Stimulated activated CD8-positive, alpha-beta memory T cell treated with anti-CD3 and anti-CD28 coated beads, Interleukin-15, amount 100 ng/mL, for 1 hour (primary cell): ENCODE data around the gene ZDHHC14.

Experiments
- DNase-seq: peaks from one replicate; pipeline ENCODE4 v3.0.0-alpha.2; 2020; ENCODE audit warnings: low read depth

The ZDHHC14 gene

DNA sequence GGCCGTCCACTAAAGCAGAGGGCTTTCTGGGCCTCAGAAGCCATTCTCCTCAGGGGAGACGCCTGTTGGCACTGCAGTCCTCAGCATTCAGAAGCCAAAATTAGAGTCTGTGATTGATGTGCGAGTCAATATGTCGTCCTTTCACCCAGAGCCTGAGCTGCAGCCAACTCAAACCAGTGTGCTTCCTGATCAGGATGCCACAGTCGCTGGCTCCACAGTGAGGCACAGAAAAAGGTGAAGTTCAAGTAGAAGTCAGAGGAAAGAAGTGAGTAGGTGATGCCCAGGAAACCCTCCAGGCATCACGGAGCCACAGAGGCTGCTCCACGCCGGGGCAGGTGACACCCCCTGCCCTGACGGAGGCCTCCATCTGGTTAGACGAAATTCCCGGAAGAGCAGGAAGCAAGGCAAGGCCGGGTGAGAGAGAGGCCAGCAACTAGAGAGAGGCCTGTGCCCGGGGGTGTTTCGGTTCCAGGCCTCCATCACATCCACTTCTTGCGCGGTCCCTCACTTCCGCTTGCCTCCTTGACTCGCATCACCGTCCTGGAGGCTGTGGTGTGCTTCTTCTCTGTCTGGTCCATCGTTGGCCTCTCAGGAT is 264.3 kb downstream of the ZDHHC14 start:
- DNase-seq: no peak

- no peak for DNase-seq
Observed at GRCh38 chr6:157646012-157646411, 265.0 kb downstream of the ZDHHC14 start.

- DNase-seq: no peak
Observed at GRCh38 chr6:157647261-157647915, 266.4 kb downstream of the ZDHHC14 start.

DNA sequence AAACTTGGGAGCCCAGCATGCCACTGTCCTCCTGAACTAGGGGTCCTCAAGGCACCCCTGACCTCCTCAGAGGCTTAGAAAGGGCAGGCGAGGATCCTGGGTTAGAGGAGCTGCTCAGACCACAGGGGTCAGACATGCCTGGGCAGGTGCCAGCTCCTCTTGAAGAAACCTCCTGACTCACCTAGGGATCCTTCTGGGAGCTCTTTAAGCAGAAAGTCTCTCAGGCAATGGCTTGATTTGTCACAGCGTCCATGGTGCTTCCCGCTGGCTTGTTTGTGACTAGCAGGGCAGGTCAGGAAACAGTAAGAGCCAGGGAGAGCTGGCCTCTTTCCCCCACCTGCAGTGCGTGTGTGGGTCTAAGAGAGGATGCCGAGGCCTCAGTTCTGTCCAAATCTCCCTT is 267.6 kb downstream of the ZDHHC14 start:
- no peak for DNase-seq

DNA sequence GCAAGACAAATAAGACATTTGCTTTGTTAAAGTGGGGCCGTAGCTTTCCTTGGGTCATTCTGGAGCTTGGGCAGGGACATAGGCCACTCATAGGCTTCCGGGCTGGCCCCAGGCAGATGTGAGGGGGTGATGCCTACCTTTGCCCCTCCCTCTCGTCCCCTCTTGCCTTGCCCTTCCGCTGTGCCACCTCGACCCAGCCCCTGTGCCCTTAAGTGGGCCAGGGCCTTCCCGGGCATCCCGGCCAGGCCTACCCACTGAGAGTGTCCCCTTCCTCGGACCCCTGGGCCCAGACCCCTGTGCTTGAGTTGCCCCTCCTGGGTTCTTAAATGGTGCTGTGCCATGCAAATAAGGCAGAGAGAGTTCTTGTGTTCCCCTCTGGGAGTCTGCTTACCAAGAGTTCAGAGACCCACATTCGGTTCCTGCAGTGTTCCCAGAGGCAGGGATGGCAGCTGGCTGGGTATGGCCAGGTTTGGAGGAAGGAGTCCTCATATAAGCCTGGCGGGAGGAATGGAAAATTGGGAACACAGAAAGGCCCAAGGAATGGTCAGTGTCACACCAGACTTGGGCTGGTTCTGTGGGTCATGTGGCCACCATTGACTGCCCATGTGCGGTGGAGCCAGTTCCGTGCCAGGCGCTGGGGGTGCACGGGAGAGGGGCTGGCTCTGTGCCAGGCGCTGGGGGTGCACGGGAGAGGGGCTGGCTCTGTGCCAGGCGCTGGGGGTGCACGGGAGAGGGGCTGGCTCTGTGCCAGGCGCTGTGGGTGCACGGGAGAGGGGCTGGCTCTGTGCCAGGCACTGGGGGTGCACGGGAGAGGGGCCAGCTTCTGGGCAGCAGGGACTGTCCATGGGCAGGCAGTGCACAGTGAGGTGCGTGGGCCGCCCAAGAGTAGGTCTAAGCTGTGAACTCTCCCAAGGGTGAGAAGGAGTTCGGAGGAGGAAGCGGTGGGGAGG is 268.6 kb downstream of the ZDHHC14 start:
- DNase-seq: no peak

DNA sequence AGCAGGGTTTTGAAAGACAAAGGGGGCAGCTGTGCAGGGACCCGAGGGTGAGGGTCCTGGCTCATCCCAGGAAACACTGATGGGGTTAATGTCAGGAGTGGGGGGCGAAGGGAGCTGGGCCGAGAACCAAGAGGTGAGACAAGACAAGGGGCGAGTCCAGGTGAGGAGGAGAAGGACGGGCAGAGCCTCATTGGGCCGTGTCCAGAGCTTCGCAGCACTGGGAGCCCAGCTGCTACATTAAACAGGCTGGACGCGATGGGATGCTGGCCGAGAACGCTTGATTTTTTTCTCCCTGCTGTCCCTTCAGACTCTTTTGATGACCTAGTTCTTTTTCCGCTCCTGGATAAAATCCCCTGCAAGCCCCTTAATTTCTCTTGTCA is 269.3 kb downstream of the ZDHHC14 start:
- DNase-seq: no peak

DNA sequence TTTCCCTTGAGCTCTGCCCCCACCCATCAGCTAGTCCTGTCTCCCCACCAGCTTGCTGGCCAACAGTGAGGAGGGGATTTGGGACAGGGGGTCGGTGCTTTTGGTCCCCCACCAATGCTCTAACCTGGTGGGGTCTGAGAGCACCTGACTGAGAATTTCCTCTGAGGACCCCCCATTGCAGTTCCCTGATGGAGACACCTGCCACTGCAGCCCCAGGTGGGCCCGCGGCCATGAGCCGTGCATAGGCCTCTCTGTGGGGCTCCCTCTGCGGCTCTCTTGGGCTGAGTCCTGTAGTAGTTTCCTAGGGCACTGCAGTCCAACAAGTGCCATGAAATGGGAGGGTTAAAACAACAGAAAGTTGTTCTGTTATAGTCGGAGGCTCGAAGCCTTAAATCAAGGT is 269.8 kb downstream of the ZDHHC14 start:
- no peak for DNase-seq

DNA sequence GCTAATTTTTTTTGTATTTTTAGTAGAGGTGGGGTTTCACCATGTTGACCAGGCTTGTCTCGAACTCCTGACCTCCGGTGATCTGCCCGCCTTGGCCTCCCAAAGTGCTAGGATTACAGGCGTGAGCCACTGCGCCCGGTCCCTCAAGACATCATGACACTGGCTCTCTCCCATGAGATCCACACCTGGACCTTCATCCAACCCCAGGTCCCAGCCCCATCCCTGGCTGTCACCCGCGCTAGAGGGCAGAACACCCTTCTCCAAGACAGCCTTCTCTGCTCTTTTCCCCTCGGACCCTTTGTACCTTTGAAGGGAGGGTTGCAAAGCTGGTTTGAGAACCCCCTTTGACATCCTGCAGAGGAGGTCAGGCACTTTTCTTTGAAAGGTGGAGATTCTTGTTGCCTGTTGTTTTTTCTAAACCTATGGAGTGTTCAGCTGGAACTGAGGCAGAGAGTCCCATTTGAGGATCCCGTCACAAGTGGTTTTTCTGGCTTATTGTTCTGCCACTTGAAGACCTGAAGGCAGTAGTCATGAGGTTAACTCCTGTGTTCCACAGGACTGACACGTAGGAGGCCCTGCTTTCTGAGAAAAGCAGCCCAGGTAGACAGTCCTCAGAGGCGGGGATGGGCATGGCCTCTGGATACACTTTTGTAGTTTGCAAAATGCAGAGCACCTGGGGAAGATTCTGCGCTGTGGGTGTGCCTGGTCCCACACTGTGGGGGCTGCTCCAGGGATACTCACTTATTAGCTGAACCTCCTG is 270.9 kb downstream of the ZDHHC14 start:
- DNase-seq: no peak

DNA sequence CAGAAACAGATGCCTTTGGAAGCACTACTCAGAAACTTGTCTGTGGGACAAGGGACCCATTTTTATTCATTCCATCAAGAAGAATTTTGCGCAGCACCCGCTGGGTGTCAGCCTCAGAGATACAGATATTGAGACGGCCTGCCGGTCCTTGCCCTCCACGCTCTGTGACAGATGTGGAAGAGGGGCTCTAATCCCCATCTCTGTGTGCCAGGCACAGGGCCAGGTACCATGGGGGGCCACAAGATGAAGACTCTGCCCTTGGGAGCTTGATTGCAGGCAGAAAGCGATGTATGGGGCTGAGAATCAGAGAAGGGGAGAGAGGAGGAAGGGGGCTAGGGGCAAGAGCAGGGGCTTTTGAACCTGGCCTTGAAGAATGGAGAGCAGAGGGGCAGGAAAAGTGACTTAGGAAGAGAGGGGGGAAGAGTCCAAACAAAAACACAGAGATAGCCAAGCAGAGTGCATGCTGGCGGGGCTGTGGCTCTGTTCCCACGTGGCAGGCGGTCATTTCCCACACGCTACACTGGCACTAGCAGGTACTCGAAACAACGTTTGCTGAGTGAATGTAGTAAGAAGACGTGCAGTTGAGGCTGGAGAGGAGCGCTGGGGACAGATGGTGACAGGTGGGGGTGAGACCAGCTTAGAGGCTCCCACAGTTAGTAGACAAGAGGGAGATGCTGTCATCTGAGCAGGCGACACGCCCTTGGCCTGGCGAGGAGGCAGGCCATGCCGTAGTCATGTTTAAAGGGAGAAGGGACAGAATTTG is 271.8 kb downstream of the ZDHHC14 start:
- DNase-seq: no peak

GRCh38 chr6:157653521-157653920 is 272.5 kb downstream of the ZDHHC14 start:
- no peak for DNase-seq

DNA sequence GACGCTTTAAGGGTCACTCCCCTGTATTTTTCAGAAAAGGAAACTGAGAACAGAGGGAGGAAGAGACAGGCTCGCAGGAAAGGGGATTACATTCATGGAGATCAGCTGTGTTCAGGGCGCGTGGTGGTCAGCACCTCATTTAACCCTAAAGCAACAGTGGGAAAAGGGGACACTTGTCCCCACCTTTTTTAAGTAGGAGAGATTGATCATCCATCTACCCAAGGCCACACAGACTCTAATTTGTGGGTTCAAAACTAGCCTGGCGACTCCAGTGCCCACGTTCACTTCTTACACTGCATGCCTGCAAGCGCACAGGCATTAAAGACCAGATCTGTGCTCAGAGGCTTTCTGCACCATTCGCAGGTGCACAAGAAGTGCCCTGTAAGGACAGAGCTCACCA is 274.1 kb downstream of the ZDHHC14 start:
- no peak for DNase-seq

- no peak for DNase-seq
Observed at GRCh38 chr6:157656437-157656997, 275.5 kb downstream of the ZDHHC14 start.

DNA sequence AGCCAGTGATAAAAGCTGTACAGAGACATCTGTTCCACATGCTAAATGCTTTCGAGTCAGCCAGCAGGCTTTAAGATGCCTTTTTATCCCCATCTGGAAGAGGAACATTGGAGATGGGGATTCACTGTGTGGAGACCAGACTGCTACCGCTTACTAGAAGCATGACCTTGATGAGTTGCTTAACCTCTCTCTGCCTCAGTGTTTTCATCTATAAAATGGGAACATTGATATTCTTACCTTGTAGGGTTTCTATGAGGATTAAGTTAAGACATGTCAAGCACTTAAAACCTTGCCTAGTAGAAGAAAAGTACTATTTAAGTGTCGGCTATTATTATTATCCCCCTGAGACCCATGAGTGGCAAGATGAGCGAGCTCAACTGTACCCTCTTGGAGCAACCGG is 276.8 kb downstream of the ZDHHC14 start:
- no peak for DNase-seq

GRCh38 chr6:157658301-157658700 is 277.3 kb downstream of the ZDHHC14 start:
- DNase-seq: no peak

DNA sequence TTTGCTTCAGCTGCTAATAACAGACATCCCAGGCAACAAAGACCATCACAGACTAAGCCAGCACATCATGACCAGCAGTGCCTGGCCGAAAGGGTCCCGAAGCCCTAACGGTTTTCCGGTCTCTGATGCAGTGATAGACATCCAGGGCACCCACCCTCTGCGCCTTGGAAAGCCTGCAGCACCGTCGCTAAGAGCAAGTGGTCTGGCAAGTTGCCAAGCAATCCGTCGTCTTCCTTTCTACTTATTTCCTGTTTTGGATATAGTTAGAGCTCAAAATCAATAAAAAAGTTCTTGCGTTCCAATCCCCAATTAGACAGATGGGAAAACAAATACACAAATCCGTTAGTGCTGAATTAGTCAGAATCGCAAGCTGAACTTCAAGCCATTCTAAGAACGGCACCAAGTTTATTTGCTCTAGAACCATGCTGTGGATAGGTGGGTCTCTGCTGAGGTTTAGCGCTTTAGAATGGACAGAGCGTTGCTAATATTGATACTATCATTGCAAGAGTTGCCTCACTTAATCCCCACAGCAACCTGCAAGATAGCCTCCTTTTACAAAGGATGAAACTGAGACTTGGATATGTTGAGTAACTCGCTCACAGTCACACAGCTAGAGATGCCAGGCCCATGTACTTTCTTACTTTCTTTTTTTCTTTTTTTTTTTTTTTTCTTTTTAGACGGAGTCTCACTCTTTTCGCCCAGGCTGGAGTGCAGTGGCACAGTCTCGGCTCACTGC is 278.7 kb downstream of the ZDHHC14 start:
- DNase-seq: no peak

DNA sequence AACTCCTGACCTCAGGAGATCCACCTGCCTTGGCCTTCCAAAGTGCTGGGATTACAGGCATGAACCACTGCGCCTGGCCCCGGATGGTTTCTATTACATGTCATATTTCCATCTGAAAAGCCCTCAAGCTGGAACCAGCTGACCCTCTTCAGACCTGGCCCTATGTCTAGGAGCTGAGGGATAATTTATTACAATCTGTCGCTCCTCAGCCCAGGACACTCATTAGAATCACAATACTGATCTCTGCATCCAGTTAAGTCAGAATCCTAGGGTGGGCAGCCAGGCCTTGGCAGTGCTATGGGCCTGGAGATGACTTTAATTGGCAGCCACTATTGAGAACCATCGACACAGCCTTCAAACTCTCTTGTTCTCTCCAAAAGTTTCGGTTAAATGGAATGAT is 279.4 kb downstream of the ZDHHC14 start:
- DNase-seq: no peak

DNA sequence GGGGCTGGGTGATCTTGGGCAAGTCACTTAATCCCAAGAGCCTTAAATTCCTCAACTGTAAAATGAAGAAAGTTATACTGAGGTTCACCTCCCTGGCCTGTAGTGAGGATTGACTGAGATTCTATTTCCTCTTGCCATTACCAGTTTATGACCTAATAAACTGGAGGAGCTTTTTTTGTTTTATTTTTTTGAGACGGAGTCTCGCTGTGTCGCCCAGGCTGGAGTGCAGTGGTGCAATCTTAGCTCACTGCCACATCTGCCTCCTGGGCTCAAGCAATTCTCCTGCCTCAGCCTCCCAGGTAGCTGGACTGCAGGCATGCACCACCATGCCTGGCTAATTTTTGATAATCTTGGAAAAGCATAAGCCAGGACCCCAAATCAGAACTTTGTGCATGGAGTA is 280.7 kb downstream of the ZDHHC14 start:
- DNase-seq: no peak

- DNase-seq: no peak
Observed at GRCh38 chr6:157663261-157663660, 282.3 kb downstream of the ZDHHC14 start.

- no peak for DNase-seq
Observed at GRCh38 chr6:157665180-157665579, 284.2 kb downstream of the ZDHHC14 start.

GRCh38 chr6:157666729-157667128 is 285.7 kb downstream of the ZDHHC14 start:
- DNase-seq: no peak
